Ovary (tissue), 9 donors: ENCODE results near the gene GPRIN2. TPM values are rescaled to one million over a fixed set of nuclear protein-coding genes. Genes with fewer than 3 reads are reported as not detected.
A peak's percentile ranks its signal among the peaks of the same experiment; 100 is the strongest.

ENCODE experiments used
- DNase-seq, 5 donors: peaks; one replicate each; pipeline ENCODE4 v3.0.0-alpha.2; 2019 to 2020
- H3K27ac ChIP-seq, 2 donors: fragments of 200-600 bp; one replicate each; pipeline versions ENCODE4 v1.5.1 to v1.8.0; 2019 to 2022
- H3K27me3 ChIP-seq: fragments of 200-600 bp; one replicate; pipeline ENCODE4 v1.8.0; 2022
- H3K36me3 ChIP-seq: fragments of 200-600 bp; sonication (generic); one replicate; pipeline ENCODE4 v1.5.1; 2019
- H3K4me1 ChIP-seq: one replicate; pipeline ENCODE4 v1.8.1; 2013; ENCODE audit warnings: mild to moderate bottlenecking, moderate library complexity; ENCODE audit not compliant: insufficient read depth
- H3K4me3 ChIP-seq: fragments of 200-600 bp; sonication (generic); one replicate; pipeline ENCODE4 v1.5.1; 2017
- H3K9me3 ChIP-seq, 2 donors: fragments of 200-600 bp in 1 of 2; sonication (generic) in 1 of 2; one replicate each; pipeline versions ENCODE4 v1.5.1 to v1.8.1; 2013 to 2019; ENCODE audit warnings: mild to moderate bottlenecking in 1 of 2, moderate library complexity in 1 of 2
- CTCF ChIP-seq, 3 donors: fragments of 450-650 bp in 2 of 3; fragments of 200-600 bp in 1 of 3; IDR thresholded peaks; one replicate each; pipeline versions ENCODE4 v1.5.1 to v1.8.0; 2016 to 2022; ENCODE audit warnings: antibody characterized with exemption in 3 of 3, mild to moderate bottlenecking in 1 of 3
- EP300 ChIP-seq: sonication (generic); formaldehyde crosslinking; IDR thresholded peaks from one replicate; pipeline ENCODE4 v1.6.1; 2017; ENCODE audit warnings: antibody characterized with exemption
- POLR2A ChIP-seq: fragments of 450-650 bp; IDR thresholded peaks from one replicate; pipeline ENCODE4 v1.6.1; 2017; ENCODE audit warnings: antibody characterized with exemption, mild to moderate bottlenecking, moderate library complexity
- WGBS, 3 donors: extraction: QIAGEN DNeasy Blood & Tissue Kit in 1 of 3; methylation state at CpG; one replicate each; pipeline versions ENCODE4 v1.1.5 to v1.1.7; 2013 to 2017; 5-methylcytosine and 5-hydroxymethylcytosine counted together
- intact Hi-C, 4 donors: fragments of 100-400 bp; cut with DNase I; formaldehyde crosslinking; loops; one replicate each; pipeline versions ENCODE4 v1.11.0 to v1.15.1; 2022 to 2023
- polyA plus RNA-seq, 2 donors: library from polyadenylated mRNA; stranded (reverse); fragments of 200-250 nt in 1 of 2; fragments of 350-450 nt in 1 of 2; fragmentation: Illumina TruSeq in 1 of 2; extraction: RNeasy Lipid Tissue Mini Kit (QIAGEN cat#74804) in 1 of 2; gene quantifications; one replicate each; pipeline ENCODE4 v1.2.3, GENCODE V29; 2013 to 2014
- total RNA-seq, 7 donors: library from RNA; depleted of rRNA in 2 of 7; stranded (reverse); fragments of >200 nt in 2 of 7; fragmentation: NEBNext Ultra II Directional in 3 of 7; extraction: Animal tissue kit (Norgen Biotek cat#: 25700) in 3 of 7; gene quantifications; one replicate each; pipeline versions ENCODE4 v1.1.0 to v1.2.4, GENCODE V29; 2016 to 2023
- donor health status: DM: no; HTN: no; CAD: no; lungs with moderate emphysema.
- donor health status: DM: no; HTN: no; CAD: no.
- donor health status: Bipolar disorder and iron deficiency.
- donor health status: DM: yes; HTN: yes; CAD: no.
- donor health status: DM: no; HTN: no; CAD: no.
- donor health status: DM: yes; HTN: yes; CAD: no.

The GPRIN2 gene
- total and polyA plus RNA-seq, 9 donors: 0.22 to 2.4 (median 0.61) TPM; not detected in 4

- 84 to 87% (median 85%) methylated on average over 9 of the region's 9 CpGs for WGBS, 3 donors
- peak in 3 of 5 donors; percentile 14 to 29 (median 15) for DNase-seq
- Histone ChIP-seq H3K27ac (no peak overlapping the region), H3K4me3 (no peak overlapping the region), H3K9me3 (no peaks in the 10 kb centered on the region), H3K36me3 (no peaks in the 10 kb centered on the region), H3K4me1 (peaks cover 6% of the 10 kb centered on the region), H3K27me3 (no peaks in the 10 kb centered on the region)
- TF ChIP-seq CTCF (IDR thresholded peaks at IDR 0.05): no peak
- TF ChIP-seq POLR2A: no peak
- no peak for TF ChIP-seq EP300
- intact Hi-C loops: no loop called here
Measured at GRCh38 chr10:46558392-46559185, 2.1 kb upstream of the GPRIN2 start.

GRCh38 chr10:46558122-46558391 lies 1.6 kb upstream of the GPRIN2 start:
- 44 to 50% (median 45%) methylated on average over 1 of the region's 1 CpG for WGBS, 3 donors
- Histone ChIP-seq H3K27ac (no peak overlapping the region), H3K4me1 (peaks cover 6% of the 10 kb centered on the region), H3K9me3 (no peaks in the 10 kb centered on the region), H3K27me3 (no peaks in the 10 kb centered on the region), H3K36me3 (no peaks in the 10 kb centered on the region), H3K4me3 (no peak overlapping the region)
- intact Hi-C loops: no loop called here
- no peak for DNase-seq
- TF ChIP-seq POLR2A: no peak
- TF ChIP-seq CTCF (IDR thresholded peaks at IDR 0.05): no peak
- no peak for TF ChIP-seq EP300

- DNase-seq: peak; percentile 10 to 40 (median 33)
- no peak for TF ChIP-seq CTCF (IDR thresholded peaks at IDR 0.05)
- TF ChIP-seq EP300: no peak
- no peak for TF ChIP-seq POLR2A
- Histone ChIP-seq H3K4me1 (peaks cover 6% of the 10 kb centered on the region), H3K9me3 (no peaks in the 10 kb centered on the region), H3K36me3 (no peaks in the 10 kb centered on the region), H3K27ac (no peak overlapping the region), H3K4me3 (no peak overlapping the region), H3K27me3 (no peaks in the 10 kb centered on the region)
- 90 to 92% (median 90%) methylated on average over 33 of the region's 33 CpGs for WGBS, 3 donors
- intact Hi-C loops: no loop called here
Measured at GRCh38 chr10:46557319-46558121, 1.1 kb upstream of the GPRIN2 start.

- Histone ChIP-seq H3K4me3 (peak overlapping the region; percentile 19), H3K27ac (no peak overlapping the region), H3K9me3 (no peaks in the 10 kb centered on the region), H3K36me3 (no peaks in the 10 kb centered on the region), H3K27me3 (no peaks in the 10 kb centered on the region), H3K4me1 (peaks cover 6% of the 10 kb centered on the region)
- intact Hi-C loops: no loop called here
- peak; percentile 9 to 34 (median 26) for DNase-seq
- WGBS, 3 donors: 37 to 40% (median 38%) methylated on average over 47 of the region's 47 CpGs
- TF ChIP-seq EP300 (no peak), CTCF (IDR thresholded peaks at IDR 0.05) (no peak), POLR2A (no peak)
Measured at GRCh38 chr10:46555713-46556514, 544 bp downstream of the GPRIN2 start.
